Hematopoietic multipotent progenitor cell treated with erythropoietin and hydrocortisone succinate and interleukin-3 and kit ligand, for 6 days (in vitro differentiated cells): ENCODE measurements around the gene SIRPA.

ENCODE experiments used
- DNase-seq: peaks from one replicate; pipeline ENCODE4 v3.0.0-alpha.2; 2015

SIRPA gene

GRCh38 chr20:1934721-1935573, 39.7 kb downstream of the SIRPA start:
- DNase-seq, result no peak

- no peak for DNase-seq
Observed at GRCh38 chr20:1935696-1936366, 40.6 kb downstream of the SIRPA start.

DNA sequence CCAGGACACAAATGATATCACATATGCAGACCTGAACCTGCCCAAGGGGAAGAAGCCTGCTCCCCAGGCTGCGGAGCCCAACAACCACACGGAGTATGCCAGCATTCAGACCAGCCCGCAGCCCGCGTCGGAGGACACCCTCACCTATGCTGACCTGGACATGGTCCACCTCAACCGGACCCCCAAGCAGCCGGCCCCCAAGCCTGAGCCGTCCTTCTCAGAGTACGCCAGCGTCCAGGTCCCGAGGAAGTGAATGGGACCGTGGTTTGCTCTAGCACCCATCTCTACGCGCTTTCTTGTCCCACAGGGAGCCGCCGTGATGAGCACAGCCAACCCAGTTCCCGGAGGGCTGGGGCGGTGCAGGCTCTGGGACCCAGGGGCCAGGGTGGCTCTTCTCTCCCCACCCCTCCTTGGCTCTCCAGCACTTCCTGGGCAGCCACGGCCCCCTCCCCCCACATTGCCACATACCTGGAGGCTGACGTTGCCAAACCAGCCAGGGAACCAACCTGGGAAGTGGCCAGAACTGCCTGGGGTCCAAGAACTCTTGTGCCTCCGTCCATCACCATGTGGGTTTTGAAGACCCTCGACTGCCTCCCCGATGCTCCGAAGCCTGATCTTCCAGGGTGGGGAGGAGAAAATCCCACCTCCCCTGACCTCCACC, 42.2 kb downstream of the SIRPA start:
- DNase-seq, result no peak

DNA sequence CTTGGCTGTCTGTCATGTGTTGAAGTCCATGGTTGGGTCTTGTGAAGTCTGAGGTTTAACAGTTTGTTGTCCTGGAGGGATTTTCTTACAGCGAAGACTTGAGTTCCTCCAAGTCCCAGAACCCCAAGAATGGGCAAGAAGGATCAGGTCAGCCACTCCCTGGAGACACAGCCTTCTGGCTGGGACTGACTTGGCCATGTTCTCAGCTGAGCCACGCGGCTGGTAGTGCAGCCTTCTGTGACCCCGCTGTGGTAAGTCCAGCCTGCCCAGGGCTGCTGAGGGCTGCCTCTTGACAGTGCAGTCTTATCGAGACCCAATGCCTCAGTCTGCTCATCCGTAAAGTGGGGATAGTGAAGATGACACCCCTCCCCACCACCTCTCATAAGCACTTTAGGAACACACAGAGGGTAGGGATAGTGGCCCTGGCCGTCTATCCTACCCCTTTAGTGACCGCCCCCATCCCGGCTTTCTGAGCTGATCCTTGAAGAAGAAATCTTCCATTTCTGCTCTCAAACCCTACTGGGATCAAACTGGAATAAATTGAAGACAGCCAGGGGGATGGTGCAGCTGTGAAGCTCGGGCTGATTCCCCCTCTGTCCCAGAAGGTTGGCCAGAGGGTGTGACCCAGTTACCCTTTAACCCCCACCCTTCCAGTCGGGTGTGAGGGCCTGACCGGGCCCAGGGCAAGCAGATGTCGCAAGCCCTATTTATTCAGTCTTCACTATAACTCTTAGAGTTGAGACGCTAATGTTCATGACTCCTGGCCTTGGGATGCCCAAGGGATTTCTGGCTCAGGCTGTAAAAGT, 43.5 kb downstream of the SIRPA start:
- DNase-seq, result no peak

GRCh38 chr20:1939270-1939595, 44.0 kb downstream of the SIRPA start:
- DNase-seq, result no peak

DNA sequence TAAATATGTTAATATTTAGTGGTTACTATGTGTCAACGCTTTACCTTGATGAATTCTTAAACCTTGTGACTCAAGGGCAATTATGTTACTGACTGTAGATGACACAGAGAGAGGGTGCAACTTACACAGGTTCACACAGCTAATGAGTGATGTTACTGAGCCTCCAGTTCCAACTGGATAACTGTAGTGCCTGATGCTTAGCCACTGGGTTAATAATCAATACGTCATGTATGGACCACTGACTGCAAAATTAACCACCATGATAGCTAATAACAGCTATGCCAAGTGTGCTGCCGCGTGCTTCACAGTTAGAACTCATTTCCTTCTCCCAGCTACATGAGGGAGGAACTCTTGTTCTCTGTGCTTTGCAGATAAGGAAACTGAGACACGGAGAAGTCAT, 45.4 kb downstream of the SIRPA start:
- no peak for DNase-seq

DNA sequence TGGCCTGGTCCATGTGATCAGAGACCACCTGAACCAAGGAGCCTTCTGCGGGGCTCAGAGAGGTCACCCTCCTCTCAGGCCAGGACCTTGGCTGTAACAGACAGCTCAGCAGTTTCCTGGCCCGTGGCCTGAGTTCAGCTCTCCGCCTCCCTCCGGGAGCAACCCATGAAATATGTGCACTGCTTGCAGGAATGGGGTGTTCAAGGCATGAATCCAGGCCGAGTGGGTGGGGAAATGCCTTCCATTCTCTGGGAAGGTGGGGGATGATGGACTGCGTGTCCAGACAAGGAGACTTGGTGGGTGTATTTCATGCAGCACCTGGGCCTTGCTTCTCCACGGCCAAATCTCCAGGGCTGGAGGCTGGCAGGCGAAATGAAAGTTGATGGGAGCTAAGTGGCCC, 46.0 kb downstream of the SIRPA start:
- no peak for DNase-seq

DNA sequence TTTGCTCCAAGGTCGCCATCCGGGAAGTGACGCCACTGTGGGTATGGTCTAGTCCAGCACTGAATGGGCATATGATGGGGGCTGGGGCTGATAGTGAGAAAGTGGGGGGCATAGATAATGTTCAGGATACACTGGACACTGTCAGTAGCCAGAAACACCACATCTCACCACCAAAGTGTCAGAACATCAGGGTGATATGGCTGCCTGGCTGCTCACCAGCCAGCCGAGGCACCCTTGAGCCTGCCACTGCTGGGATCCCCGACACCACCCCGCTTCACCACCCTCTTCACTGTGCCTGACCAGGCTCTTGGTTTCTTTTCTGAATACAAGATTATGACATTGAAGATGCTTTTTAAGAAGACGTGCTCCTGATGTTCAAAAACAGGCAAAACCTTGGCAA, 46.9 kb downstream of the SIRPA start:
- DNase-seq, result no peak

- no peak for DNase-seq
Observed at GRCh38 chr20:1942486-1943274, 47.5 kb downstream of the SIRPA start.

DNA sequence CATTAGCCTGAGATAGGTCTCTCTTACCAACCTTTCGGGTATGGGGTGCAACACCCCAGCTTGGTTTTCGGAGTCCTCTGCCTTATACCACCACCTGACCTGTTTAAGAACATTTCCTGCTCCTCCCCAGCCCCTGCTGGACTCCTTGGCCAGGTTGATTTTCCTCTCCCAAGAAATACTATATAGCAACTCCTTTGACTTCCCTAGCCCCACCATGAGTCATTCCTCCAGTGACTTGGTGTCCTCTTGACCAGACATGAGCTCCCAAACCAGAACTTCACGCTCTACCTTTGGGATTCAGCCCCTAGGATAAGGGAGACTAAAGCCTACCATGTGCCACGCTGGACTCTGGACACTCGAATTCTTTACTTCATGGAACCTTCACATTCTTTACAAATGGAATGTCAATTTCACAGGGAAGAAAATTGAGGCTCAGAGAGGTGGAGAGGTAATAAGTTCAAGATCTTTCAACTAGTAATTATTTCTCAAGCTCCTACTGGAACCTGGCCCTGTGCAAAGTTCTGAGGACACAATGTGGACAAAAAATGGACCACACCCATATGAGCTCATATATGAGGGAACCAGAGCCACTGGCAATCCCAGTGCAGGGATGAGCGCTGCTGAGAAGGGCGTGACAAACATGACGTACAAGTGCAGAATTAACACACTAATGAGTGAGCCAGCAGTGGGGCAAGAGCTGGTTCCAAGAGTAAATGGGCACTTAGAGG, 48.2 kb downstream of the SIRPA start:
- DNase-seq, result no peak

DNA sequence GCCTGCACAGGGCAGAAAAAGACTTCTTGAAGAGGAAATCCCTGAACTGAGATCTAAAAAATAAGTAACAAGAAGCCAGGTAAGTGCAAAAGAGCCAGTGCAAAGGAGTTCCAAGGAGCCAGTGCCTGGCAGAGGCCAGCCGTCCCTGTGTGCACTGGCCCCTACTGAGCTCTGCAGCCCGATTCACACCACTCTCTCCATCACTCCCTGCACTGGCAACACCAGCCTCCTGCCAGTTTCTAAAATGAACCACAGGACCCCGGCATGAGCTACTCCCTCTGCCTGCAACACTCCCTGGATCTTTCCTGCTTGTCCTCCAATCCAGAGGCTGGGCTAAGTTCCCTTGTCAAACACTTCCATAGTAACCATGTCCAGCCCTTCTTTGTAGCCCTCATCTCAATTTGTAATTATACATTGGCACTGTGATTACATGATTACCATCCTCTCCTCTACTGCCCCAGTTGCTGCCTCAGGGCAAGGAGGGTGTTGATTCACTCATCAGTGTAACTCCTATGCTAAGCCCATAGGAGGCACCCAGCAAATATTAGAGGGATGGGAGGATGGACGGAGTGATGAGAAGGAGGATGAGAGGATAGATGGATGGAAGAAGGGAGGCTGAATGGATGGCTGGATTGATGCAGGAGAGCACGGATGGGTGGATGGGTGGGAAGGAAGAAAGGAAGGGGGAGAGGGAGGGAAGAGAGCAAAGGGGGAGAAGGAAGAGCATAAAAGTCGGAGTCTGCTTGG, 49.3 kb downstream of the SIRPA start:
- no peak for DNase-seq

- peak; percentile 82 for DNase-seq
Observed at GRCh38 chr20:1945134-1945618, 50.0 kb downstream of the SIRPA start.

- no peak for DNase-seq
Observed at GRCh38 chr20:1945660-1946059, 50.5 kb downstream of the SIRPA start.

DNA sequence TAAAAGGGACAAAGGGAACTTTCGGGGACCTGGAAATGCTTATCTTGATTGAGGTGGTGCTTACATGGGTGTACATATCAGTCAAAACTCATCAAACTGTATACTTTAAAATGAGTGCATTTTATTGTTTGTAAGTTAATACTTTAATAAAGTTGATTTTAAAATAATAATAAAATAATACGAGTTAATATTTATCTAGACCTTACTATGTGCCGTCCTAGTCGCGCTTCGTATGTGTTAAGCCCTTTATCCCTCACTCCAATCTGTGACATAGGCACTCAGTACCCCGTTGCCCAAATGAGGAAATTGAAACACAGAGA, 51.2 kb downstream of the SIRPA start:
- DNase-seq, result peak; percentile 54

GRCh38 chr20:1946762-1947534, 51.7 kb downstream of the SIRPA start:
- DNase-seq, result peak; percentile 16

DNA sequence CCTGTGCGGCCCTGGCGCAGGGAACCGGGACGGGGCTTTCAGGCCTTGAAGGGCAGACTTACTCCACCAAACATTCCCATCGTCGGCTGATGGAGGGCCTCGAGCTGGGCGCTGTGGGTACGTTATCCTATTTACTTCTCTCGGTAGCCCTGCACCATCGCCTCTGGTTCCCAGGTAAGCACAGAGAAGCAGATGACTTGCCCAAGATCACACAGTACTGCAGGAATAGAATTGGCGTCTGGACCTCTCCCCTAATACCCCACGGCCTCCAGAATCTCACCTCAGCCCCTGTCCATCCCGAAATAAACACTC, 52.3 kb downstream of the SIRPA start:
- DNase-seq, result no peak

- DNase-seq, result no peak
Observed at GRCh38 chr20:1949347-1950100, 54.3 kb downstream of the SIRPA start.

DNA sequence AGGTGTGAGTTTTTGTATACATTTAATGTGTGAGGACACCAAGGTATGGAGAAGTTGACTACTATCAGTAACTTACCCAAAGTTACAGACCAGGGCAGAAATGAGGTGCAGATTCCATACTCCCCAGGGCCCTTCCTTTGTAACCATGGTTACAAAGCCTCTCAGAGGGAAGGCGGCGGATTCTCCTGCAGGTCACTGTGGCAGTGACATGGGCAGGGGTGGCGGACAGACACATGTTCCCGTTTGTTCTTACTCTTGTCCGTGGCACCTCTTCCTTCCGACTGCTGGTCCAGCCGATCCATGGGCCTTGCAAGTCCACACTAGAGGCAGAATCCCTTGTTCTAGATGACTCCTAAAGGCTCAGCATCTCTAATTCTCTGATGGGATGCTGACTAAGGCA, 55.6 kb downstream of the SIRPA start:
- DNase-seq, result no peak

DNA sequence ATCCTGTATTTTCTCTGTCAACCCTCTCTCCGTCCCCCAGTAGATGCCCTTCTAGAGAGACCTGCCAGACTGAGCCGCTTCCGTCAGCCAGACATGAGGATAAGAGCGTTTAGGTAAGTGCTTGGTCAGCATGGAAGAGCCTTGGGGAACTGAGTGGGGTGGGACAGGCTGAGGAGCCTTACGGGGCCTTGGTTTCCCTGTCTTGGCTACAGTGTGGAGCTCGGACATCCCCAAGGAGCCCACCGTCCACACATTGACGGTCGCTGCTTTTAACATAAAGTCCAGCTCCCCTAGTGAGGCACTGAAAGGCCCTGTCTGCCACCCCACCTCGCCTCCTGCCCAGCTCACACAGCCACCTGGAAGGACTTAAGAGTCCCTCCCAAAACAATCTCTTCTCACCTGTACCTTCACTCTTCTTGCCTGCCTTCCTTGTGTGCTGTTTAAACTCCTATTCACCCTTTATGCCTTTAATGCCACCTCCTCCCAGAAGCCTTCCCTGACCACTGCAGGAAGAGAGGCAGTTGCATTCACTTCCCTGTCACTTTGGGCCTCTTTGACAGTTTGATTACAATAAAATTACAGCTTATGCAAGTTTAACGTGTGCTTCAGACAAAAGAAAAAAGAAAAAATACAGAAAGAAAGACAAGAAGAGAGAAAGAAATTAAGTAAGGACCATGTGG, 56.4 kb downstream of the SIRPA start:
- no peak for DNase-seq
